Activated CD8-positive, alpha-beta T cell treated with anti-CD3 and anti-CD28 coated beads, Interleukin-2, amount 10 ng/mL, durations not matched to agents 7 days and 5 days (primary cell): ENCODE data around the gene WHRN. TPM values are rescaled to one million over a fixed set of nuclear protein-coding genes. Genes with fewer than 3 reads are reported as not detected.
A peak's percentile ranks its signal among the peaks of the same experiment; 100 is the strongest.

ENCODE experiments used
- ATAC-seq: fragments of 150-1000 bp; cut with Tn5 transposase; one replicate; pipeline ENCODE4 v1.10.0; 2021; ENCODE audit warnings: moderate library complexity
- CTCF ChIA-PET: fragments of 350-600 bp; sonication (Branson Sonifier 250); formaldehyde crosslinking; loops from one replicate; lab custom pipeline; 2021; ENCODE audit warnings: antibody characterized with exemption; lab: Charles Lee
- POLR2A ChIA-PET: fragments of 350-600 bp; sonication (Branson Sonifier 250); formaldehyde crosslinking; loops from one replicate; lab custom pipeline; 2021; ENCODE audit warnings: antibody characterized with exemption; lab: Charles Lee
- DNase-seq: peaks from one replicate; pipeline ENCODE4 v3.0.0-alpha.2; 2020
- H3K27ac Mint-ChIP-seq: one replicate; pipeline ENCODE4 v1.8.0; 2021; ENCODE audit warnings: mild to moderate bottlenecking, mixed read lengths
- H3K27me3 Mint-ChIP-seq: one replicate; pipeline ENCODE4 v1.8.0; 2021; ENCODE audit warnings: low read depth, mixed read lengths
- H3K36me3 Mint-ChIP-seq: one replicate; pipeline ENCODE4 v1.8.0; 2021; ENCODE audit warnings: low read depth, mixed read lengths
- H3K4me1 Mint-ChIP-seq: one replicate; pipeline ENCODE4 v1.8.0; 2021; ENCODE audit warnings: low read depth, mixed read lengths
- H3K4me3 Mint-ChIP-seq: one replicate; pipeline ENCODE4 v1.8.0; 2021; ENCODE audit warnings: mild to moderate bottlenecking, mixed read lengths
- H3K9me3 Mint-ChIP-seq: one replicate; pipeline ENCODE4 v1.8.0; 2022; ENCODE audit warnings: mixed read lengths; ENCODE audit not compliant: insufficient read depth
- total RNA-seq, 2 experiments: library from RNA; stranded (reverse); gene quantifications; one replicate each; pipeline ENCODE4 v1.2.3, GENCODE V29; 2021

Gene WHRN
- total RNA-seq, 2 experiments from 2014 or later, result 2.6 to 4.1 TPM

- Mint-ChIP-seq H3K4me1 (peaks cover 24% of the 10 kb centered on the region), H3K36me3 (peaks cover 2% of the 10 kb centered on the region), H3K27ac (peak overlapping the region; percentile 60), H3K27me3 (peaks cover 2% of the 10 kb centered on the region), H3K9me3 (no peaks in the 10 kb centered on the region), H3K4me3 (no peak overlapping the region)
- DNase-seq, result no peak
- POLR2A ChIA-PET, result interaction anchor here (1.0 kb wide), 1 partner anchor 136 kb away, joined by 3 read pairs; the partner anchor contains the start of gene ATP6V1G1
- CTCF ChIA-PET, result interaction anchor here (1.0 to 1.5 kb wide), 2 partner anchors 47 to 201 kb away, joined by 3 to 7 read pairs; no protein-coding TSS in a partner anchor
- no peak for ATAC-seq
Measured at GRCh38 chr9:114452219-114453165, 52.8 kb downstream of the WHRN start.

GRCh38 chr9:114451707-114452031, 53.6 kb downstream of the WHRN start:
- Mint-ChIP-seq H3K27me3 (peaks cover 2% of the 10 kb centered on the region), H3K36me3 (peaks cover 2% of the 10 kb centered on the region), H3K27ac (no peak overlapping the region), H3K4me3 (no peak overlapping the region), H3K4me1 (peaks cover 24% of the 10 kb centered on the region), H3K9me3 (no peaks in the 10 kb centered on the region)
- ChIA-PET CTCF (interaction anchor here (0.6 to 1.5 kb wide), 2 partner anchors 46 to 131 kb away, joined by 4 to 7 read pairs; no protein-coding TSS in a partner anchor), POLR2A (no interaction called here)
- no peak for DNase-seq
- no peak for ATAC-seq

GRCh38 chr9:114450833-114451706, 54.2 kb downstream of the WHRN start:
- ChIA-PET CTCF (interaction anchor here (0.6 to 2.7 kb wide), 5 partner anchors 16 to 202 kb away, joined by 3 to 11 read pairs (median 4); no protein-coding TSS in a partner anchor), POLR2A (no interaction called here)
- Mint-ChIP-seq H3K27ac (no peak overlapping the region), H3K4me1 (peaks cover 24% of the 10 kb centered on the region), H3K36me3 (peaks cover 2% of the 10 kb centered on the region), H3K4me3 (no peak overlapping the region), H3K27me3 (peaks cover 2% of the 10 kb centered on the region), H3K9me3 (no peaks in the 10 kb centered on the region)
- no peak for DNase-seq
- no peak for ATAC-seq

DNA sequence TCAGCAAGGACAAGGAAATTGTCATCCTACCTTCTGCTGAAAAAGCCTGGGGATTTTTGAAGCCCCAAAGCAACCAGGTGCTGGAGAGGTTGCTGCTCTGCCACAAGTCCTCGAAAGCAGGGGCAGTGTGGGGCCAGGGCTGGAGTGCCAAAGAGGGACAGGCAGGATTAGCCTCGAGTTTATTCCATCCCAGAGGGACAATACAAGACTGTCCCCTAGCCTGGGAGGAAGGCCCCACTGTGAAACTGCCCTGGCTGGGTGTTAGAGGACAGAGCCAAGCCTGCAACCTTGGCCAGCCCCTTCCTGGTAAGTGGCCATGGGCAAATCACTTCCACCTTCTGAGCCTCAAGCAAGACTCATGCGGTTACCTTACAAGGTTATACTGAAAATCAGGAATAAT, 55.1 kb downstream of the WHRN start:
- no peak overlapping the region for H3K4me3 Mint-ChIP-seq
- CTCF ChIA-PET, result interaction anchor here (1.2 to 2.7 kb wide), 4 partner anchors 13 to 203 kb away, joined by 3 to 11 read pairs (median 3); no protein-coding TSS in a partner anchor
- no peak for DNase-seq

DNA sequence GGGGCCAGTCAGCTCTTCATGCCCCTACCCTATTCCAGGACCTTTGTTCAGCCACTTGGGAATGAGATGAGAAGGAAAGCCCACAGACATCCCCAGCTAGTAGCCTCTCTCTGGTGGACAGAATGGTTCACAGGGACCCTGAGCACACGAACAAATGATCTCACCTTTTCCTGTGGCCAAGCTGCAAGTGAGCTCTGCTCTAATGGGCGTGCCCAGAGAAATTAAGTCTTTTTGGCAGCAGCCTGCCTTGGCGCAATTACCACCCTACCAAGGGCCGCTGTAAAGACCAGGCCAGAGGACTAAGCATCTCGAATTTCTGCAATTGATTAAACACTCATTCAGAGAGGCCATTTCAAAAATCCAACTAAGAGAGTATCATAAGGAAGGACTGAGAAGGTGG, 56.0 kb downstream of the WHRN start:
- CTCF ChIA-PET, result interaction anchor here (1.0 to 2.7 kb wide), 4 partner anchors 14 to 204 kb away, joined by 3 to 11 read pairs (median 3); no protein-coding TSS in a partner anchor

More for the DNA sequence above, 55.1 kb downstream of the WHRN start:
- no peaks in the 10 kb centered on the region for H3K9me3 Mint-ChIP-seq
- no peak for ATAC-seq
- POLR2A ChIA-PET, result no interaction called here
- H3K4me1 Mint-ChIP-seq, result peaks cover 24% of the 10 kb centered on the region
- peaks cover 2% of the 10 kb centered on the region for H3K36me3 Mint-ChIP-seq
- no peak overlapping the region for H3K27ac Mint-ChIP-seq
- peaks cover 2% of the 10 kb centered on the region for H3K27me3 Mint-ChIP-seq

GRCh38 chr9:114448706-114449105, 56.6 kb downstream of the WHRN start:
- no peaks in the 10 kb centered on the region for H3K9me3 Mint-ChIP-seq
- no peaks in the 10 kb centered on the region for H3K27me3 Mint-ChIP-seq
- no peak overlapping the region for H3K27ac Mint-ChIP-seq
- H3K4me1 Mint-ChIP-seq, result peaks cover 24% of the 10 kb centered on the region
- no peak for DNase-seq
- ATAC-seq, result no peak
- H3K36me3 Mint-ChIP-seq, result peaks cover 2% of the 10 kb centered on the region
- ChIA-PET POLR2A (no interaction called here), CTCF (interaction anchor here (1.0 to 2.7 kb wide), 3 partner anchors 14 to 205 kb away, joined by 3 to 11 read pairs (median 3); no protein-coding TSS in a partner anchor)
- no peak overlapping the region for H3K4me3 Mint-ChIP-seq

More for the DNA sequence above, 56.0 kb downstream of the WHRN start:
- Mint-ChIP-seq H3K36me3 (peaks cover 2% of the 10 kb centered on the region), H3K9me3 (no peaks in the 10 kb centered on the region), H3K4me1 (peaks cover 24% of the 10 kb centered on the region), H3K27ac (no peak overlapping the region), H3K4me3 (no peak overlapping the region), H3K27me3 (no peaks in the 10 kb centered on the region)
- DNase-seq (no peak), ATAC-seq (no peak)
- POLR2A ChIA-PET, result no interaction called here

DNA sequence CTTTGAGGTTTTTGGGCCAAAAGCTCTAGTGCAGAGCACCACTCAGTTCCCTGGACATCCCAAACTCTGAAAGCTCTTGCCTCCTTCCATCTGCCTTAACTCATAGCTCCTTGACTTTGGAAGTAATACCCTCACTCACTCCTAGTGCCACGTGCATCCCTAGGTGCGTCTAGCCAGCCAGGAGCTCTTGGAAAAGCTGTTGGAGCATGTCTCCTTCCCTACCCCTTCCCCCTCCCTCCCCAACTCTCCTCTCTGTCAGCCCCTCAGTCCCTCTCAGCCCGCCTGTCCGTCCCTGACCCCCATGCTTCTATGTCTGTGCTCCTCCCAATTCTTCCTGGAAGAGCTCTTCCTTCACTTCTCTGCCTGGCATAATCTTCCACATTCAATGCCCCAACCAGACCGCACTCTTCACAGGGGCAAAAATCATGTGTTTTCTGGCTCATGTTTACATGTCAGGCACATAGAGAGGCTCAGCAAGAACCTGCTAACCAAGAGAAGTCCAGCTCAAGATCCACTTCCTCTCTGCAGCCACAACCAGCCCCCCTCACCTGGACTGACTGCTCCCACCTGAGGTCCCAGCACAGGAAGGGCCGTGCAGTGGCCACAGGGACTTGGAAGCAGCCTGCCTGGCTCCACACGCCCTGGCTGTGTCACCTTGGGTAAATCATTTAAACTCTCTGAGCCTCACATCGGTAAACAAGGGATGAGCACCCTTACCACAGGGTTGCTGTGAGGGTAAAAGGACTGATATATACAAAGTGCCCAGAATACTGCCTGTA, 58.4 kb downstream of the WHRN start:
- Mint-ChIP-seq H3K9me3 (no peaks in the 10 kb centered on the region), H3K36me3 (no peaks in the 10 kb centered on the region), H3K27ac (no peak overlapping the region), H3K4me1 (peaks cover 11% of the 10 kb centered on the region), H3K27me3 (no peaks in the 10 kb centered on the region), H3K4me3 (no peak overlapping the region)
- ChIA-PET POLR2A (no interaction called here), CTCF (interaction anchor here (0.6 kb wide), 1 partner anchor 38 kb away, joined by 3 read pairs; no protein-coding TSS in a partner anchor)
- no peak for ATAC-seq
- DNase-seq, result no peak

DNA sequence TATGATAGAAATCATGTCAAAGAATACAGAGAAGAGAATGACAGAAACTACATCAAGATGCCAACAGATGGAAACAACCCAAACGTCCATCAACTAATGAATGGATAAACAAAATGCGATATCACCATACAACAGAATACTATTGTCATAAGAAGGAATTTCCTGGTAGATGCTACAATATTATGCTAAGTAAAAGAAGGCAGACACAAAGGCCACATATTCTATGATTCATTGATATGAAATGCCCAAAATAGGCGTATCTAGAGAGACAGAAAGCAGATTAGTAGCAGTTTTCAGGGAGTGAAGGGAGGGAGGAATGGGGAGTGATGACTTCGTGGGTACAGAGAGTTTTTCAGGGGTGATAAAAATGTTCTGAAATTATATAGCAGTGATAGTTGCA, 59.2 kb downstream of the WHRN start:
- Mint-ChIP-seq H3K4me3 (no peak overlapping the region), H3K4me1 (peaks cover 5% of the 10 kb centered on the region), H3K27me3 (no peaks in the 10 kb centered on the region), H3K9me3 (no peaks in the 10 kb centered on the region), H3K36me3 (no peaks in the 10 kb centered on the region), H3K27ac (no peak overlapping the region)
- no peak for DNase-seq
- ATAC-seq, result no peak
- ChIA-PET POLR2A (no interaction called here), CTCF (no interaction called here)

DNA sequence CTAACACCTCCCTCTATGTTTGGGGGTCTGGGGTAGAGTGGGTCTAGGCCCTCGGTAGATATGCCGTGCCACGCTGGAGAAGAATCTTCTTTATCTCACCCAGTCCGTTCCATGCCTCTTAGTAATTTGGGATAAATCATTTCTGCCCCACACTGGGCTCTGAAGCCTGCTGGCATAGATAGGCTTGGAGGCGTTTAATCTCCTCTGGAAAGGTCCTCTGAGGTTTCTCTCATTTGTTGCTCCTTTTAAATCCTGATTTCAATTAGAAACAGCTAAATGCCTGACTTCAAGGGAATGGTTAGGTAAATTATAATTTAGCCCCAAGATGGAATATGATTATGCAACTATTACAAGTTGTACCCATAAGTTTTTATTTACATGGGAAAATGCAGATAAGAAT, 59.7 kb downstream of the WHRN start:
- Mint-ChIP-seq H3K9me3 (no peaks in the 10 kb centered on the region), H3K27me3 (no peaks in the 10 kb centered on the region)

DNA sequence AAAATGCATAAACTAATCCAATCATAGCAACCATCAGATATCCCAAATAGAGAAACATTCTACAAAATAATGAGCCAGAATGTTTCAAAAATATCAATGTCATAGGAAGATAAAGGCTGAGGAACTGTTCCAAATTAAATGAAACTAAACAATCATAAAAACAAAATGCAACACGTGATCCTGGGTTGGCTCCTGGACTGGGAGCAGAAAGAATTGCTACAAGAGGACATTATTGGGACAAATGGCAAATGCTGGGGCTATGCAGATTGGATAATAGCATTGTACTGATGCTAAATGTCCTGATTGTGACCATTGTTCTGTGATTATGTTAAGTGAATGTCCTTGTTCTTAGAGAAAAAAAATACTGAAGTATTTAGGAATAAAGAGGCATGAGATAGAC, 63.3 kb downstream of the WHRN start:
- H3K27me3 Mint-ChIP-seq, result no peaks in the 10 kb centered on the region
- CTCF ChIA-PET, result interaction anchor here (1.3 to 3.2 kb wide), 2 partner anchors 65 to 212 kb away, joined by 3 to 7 read pairs; no protein-coding TSS in a partner anchor
- DNase-seq (no peak), ATAC-seq (no peak)
- no peaks in the 10 kb centered on the region for H3K9me3 Mint-ChIP-seq
- POLR2A ChIA-PET, result no interaction called here
- no peaks in the 10 kb centered on the region for H3K4me1 Mint-ChIP-seq
- no peaks in the 10 kb centered on the region for H3K36me3 Mint-ChIP-seq
- no peak overlapping the region for H3K4me3 Mint-ChIP-seq
- no peak overlapping the region for H3K27ac Mint-ChIP-seq

More for the DNA sequence above, 59.7 kb downstream of the WHRN start:
- CTCF ChIA-PET, result no interaction called here
- peaks cover 5% of the 10 kb centered on the region for H3K4me1 Mint-ChIP-seq
- no peak for DNase-seq
- no peak overlapping the region for H3K27ac Mint-ChIP-seq
- ATAC-seq, result no peak
- H3K4me3 Mint-ChIP-seq, result no peak overlapping the region
- H3K36me3 Mint-ChIP-seq, result no peaks in the 10 kb centered on the region
- POLR2A ChIA-PET, result no interaction called here
